Astrocyte (in vitro differentiated cells and primary cell): ENCODE measurements around the gene BST1. TPM values are rescaled to one million over a fixed set of nuclear protein-coding genes. Genes with fewer than 3 reads are reported as not detected.

Experiments used
- DNase-seq: peaks from one replicate; pipeline ENCODE4 v3.0.0-alpha.2; 2010; ENCODE audit warnings: low read depth
- FAIRE-seq: peaks from 2 replicates; lab custom pipeline; 2011; peaks lifted over from hg19 to GRCh38; lab: Jason Lieb, UNC
- H2AFZ ChIP-seq: 2 replicates; pipeline ENCODE4 v1.6.0; 2012; ENCODE audit warnings: low read depth, low read length, inconsistent platforms
- H3K27ac ChIP-seq: 2 replicates; pipeline ENCODE4 v1.5.1; 2011; ENCODE audit warnings: low read depth, low read length, inconsistent platforms
- H3K27me3 ChIP-seq: 2 replicates; pipeline ENCODE4 v1.6.0; 2011; ENCODE audit warnings: low read length, inconsistent platforms; ENCODE audit not compliant: insufficient read depth
- H3K36me3 ChIP-seq: 2 replicates; pipeline ENCODE4 v1.5.1; 2011; ENCODE audit warnings: low read length, inconsistent platforms; ENCODE audit not compliant: insufficient read depth
- H3K4me1 ChIP-seq: 2 replicates; pipeline ENCODE4 v1.5.1; 2011; ENCODE audit warnings: low read length, inconsistent platforms; ENCODE audit not compliant: insufficient read depth
- H3K4me2 ChIP-seq: 2 replicates; pipeline ENCODE4 v1.6.0; 2012; ENCODE audit warnings: low read length, inconsistent platforms
- H3K4me3 ChIP-seq: 2 replicates; pipeline ENCODE4 v1.5.1; 2011; ENCODE audit warnings: low read depth, mild to moderate bottlenecking, low read length, inconsistent platforms; ENCODE audit not compliant: insufficient read depth
- H3K79me2 ChIP-seq: 2 replicates; pipeline ENCODE4 v1.6.0; 2012; ENCODE audit warnings: mild to moderate bottlenecking, low read length, inconsistent platforms; ENCODE audit not compliant: insufficient read depth
- H3K9ac ChIP-seq: 2 replicates; pipeline ENCODE4 v1.6.0; 2012; ENCODE audit warnings: mild to moderate bottlenecking, low read length, inconsistent platforms
- H3K9me3 ChIP-seq: 2 replicates; pipeline ENCODE4 v1.5.1; 2012; ENCODE audit warnings: low read depth, mild to moderate bottlenecking, low read length, inconsistent platforms; ENCODE audit not compliant: insufficient read depth
- H4K20me1 ChIP-seq: 2 replicates; pipeline ENCODE4 v1.6.0; 2012; ENCODE audit warnings: low read length, inconsistent platforms; ENCODE audit not compliant: insufficient read depth
- H3K27ac Mint-ChIP-seq: one replicate; pipeline ENCODE4 v1.8.0; 2021; ENCODE audit warnings: mild to moderate bottlenecking, mixed read lengths; ENCODE audit not compliant: unreplicated experiment
- H3K27me3 Mint-ChIP-seq: one replicate; pipeline ENCODE4 v1.8.0; 2021; ENCODE audit warnings: low read depth, mixed read lengths; ENCODE audit not compliant: unreplicated experiment
- H3K36me3 Mint-ChIP-seq: one replicate; pipeline ENCODE4 v1.8.0; 2021; ENCODE audit warnings: low read depth, mixed read lengths; ENCODE audit not compliant: unreplicated experiment
- H3K4me1 Mint-ChIP-seq: one replicate; pipeline ENCODE4 v1.8.0; 2021; ENCODE audit warnings: low read depth, mixed read lengths; ENCODE audit not compliant: unreplicated experiment
- H3K4me3 Mint-ChIP-seq: one replicate; pipeline ENCODE4 v1.8.0; 2021; ENCODE audit warnings: mild to moderate bottlenecking, moderate library complexity, mixed read lengths; ENCODE audit not compliant: unreplicated experiment
- H3K9me3 Mint-ChIP-seq: one replicate; pipeline ENCODE4 v1.8.0; 2021; ENCODE audit warnings: mild to moderate bottlenecking, mixed read lengths; ENCODE audit not compliant: unreplicated experiment
- EZH2 ChIP-seq: IDR thresholded peaks from 2 replicates; pipeline ENCODE4 v1.6.1; 2012; ENCODE audit warnings: mild to moderate bottlenecking, low read length, inconsistent platforms; ENCODE audit not compliant: insufficient read depth
- total RNA-seq: library from RNA; stranded (reverse); gene quantifications from 2 replicates; pipeline ENCODE4 v1.2.1, GENCODE V29; 2021
- TF ChIP-seq, protein P1 (sequence below): IDR thresholded peaks from 2 replicates; pipeline ENCODE4 v1.5.1; 2011; ENCODE audit warnings: low read depth, mild to moderate bottlenecking, inconsistent platforms, low read length, moderate library complexity; ENCODE audit not compliant: insufficient read depth

BST1 gene
- total RNA-seq, 1 donor from 2014 or later: 24.5 TPM

DNA sequence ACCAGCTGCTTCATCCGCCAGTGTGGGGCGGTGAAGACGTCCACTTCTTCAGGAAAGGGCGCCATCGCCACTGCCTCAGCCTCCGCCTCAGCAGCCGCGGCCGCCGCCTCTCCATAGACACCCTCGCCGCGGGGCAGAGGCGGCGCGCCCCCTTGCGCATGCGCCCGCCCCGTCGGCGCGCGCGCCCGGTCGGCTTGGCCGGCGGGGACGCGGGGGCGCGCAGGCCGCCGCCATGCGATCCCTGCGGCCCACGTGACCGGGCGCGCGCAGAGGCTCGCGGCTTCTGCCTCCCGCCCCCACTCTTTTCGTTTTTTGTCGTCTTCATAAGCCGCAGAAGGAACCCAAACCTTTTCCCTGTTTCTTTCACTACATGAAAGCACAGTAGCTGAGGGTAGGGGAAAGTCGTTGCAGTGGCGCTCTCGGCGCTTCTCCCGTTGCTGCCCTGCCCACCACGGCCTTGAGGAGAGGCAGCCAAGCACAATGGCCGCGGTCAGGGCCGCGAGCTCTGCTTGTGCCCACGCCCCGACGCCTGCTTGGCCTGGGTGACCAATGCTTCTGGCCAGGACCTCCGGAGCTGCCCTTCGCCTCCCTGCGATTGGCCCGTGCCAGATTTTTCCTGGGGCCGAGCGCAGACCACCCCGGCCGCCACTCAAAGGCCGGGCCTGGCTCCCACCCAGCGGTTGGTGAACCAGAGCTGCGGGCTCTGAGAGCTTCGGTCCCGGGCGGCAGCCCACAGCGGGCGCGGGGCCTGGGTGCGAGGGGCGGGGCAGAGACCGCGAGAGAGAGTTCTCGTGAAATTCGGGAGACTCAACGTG lies 47.4 kb upstream of the BST1 start, which contains the start of gene FBXL5:
FBXL5 (minus strand) TSS at position 135 of the 815 bp plus-strand sequence; CDS start at position 65, 70 bp downstream.
- peak within 1 kb of the TSS; percentile 91 for H3K4me3 ChIP-seq
- peaks cover 23% of the 10 kb centered on the region for H4K20me1 ChIP-seq
- Mint-ChIP-seq H3K36me3 (no peaks in the 10 kb centered on the region), H3K4me3 (peak within 1 kb of the TSS; percentile 98), H3K4me1 (peaks cover 49% of the 10 kb centered on the region), H3K9me3 (no peaks in the 10 kb centered on the region), H3K27me3 (no peaks in the 10 kb centered on the region), H3K27ac (peak within 1 kb of the TSS; percentile 95)
- peak within 1 kb of the TSS; percentile 84 for H3K4me2 ChIP-seq
- peaks cover 27% of the 10 kb centered on the region for H3K4me1 ChIP-seq
- TF ChIP-seq, protein P1, sequence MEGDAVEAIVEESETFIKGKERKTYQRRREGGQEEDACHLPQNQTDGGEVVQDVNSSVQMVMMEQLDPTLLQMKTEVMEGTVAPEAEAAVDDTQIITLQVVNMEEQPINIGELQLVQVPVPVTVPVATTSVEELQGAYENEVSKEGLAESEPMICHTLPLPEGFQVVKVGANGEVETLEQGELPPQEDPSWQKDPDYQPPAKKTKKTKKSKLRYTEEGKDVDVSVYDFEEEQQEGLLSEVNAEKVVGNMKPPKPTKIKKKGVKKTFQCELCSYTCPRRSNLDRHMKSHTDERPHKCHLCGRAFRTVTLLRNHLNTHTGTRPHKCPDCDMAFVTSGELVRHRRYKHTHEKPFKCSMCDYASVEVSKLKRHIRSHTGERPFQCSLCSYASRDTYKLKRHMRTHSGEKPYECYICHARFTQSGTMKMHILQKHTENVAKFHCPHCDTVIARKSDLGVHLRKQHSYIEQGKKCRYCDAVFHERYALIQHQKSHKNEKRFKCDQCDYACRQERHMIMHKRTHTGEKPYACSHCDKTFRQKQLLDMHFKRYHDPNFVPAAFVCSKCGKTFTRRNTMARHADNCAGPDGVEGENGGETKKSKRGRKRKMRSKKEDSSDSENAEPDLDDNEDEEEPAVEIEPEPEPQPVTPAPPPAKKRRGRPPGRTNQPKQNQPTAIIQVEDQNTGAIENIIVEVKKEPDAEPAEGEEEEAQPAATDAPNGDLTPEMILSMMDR: no peak
- no peak for TF ChIP-seq EZH2
- H3K79me2 ChIP-seq: peaks cover 43% of the 10 kb centered on the region
- no peaks in the 10 kb centered on the region for H3K9me3 ChIP-seq
- FAIRE-seq (no peak), DNase-seq (peak; percentile 81)
- peak within 1 kb of the TSS; percentile 96 for H2AFZ ChIP-seq
- H3K27me3 ChIP-seq: no peaks in the 10 kb centered on the region
- peak within 1 kb of the TSS; percentile 94 for H3K9ac ChIP-seq
- H3K27ac ChIP-seq: peak within 1 kb of the TSS; percentile 97
- no peaks in the 10 kb centered on the region for H3K36me3 ChIP-seq

DNA sequence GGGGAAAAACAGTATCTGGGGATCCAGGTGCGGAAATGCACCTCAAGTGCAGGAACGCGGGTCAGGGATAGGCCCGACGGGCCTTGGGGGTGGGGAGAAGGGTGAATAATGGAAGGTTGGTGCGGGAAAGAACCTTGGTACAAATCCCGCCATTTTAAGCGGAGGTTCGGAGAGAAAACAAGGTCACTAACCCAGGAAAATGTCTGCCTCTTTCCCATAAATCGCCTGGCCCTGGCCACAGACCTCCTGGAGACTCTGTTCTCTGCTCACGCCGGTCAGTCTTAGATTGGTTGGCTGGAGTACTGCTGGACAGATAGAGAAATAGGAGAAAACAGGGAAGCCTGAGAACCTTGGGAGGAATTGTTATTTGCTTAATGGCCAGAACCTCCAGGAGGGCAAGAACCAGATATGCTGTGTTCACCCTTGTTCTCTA lies 46.8 kb upstream of the BST1 start:
- Mint-ChIP-seq H3K36me3 (peaks cover under 1% of the 10 kb centered on the region), H3K9me3 (no peaks in the 10 kb centered on the region), H3K27ac (peak overlapping the region; percentile 94), H3K4me1 (peaks cover 46% of the 10 kb centered on the region), H3K27me3 (no peaks in the 10 kb centered on the region), H3K4me3 (peak overlapping the region; percentile 86)
- Histone ChIP-seq H3K4me1 (peaks cover 27% of the 10 kb centered on the region), H3K27me3 (no peaks in the 10 kb centered on the region), H2AFZ (peak overlapping the region; percentile 96), H3K36me3 (no peaks in the 10 kb centered on the region), H3K79me2 (peaks cover 37% of the 10 kb centered on the region), H3K4me2 (peak overlapping the region; percentile 84), H3K27ac (peak overlapping the region; percentile 97), H3K9me3 (no peaks in the 10 kb centered on the region), H4K20me1 (peaks cover 17% of the 10 kb centered on the region), H3K9ac (peak overlapping the region; percentile 94), H3K4me3 (peak overlapping the region; percentile 91)
- no peak for FAIRE-seq
- peak; percentile 12 for DNase-seq
- TF ChIP-seq, protein P1: no peak
- TF ChIP-seq EZH2: no peak

DNA sequence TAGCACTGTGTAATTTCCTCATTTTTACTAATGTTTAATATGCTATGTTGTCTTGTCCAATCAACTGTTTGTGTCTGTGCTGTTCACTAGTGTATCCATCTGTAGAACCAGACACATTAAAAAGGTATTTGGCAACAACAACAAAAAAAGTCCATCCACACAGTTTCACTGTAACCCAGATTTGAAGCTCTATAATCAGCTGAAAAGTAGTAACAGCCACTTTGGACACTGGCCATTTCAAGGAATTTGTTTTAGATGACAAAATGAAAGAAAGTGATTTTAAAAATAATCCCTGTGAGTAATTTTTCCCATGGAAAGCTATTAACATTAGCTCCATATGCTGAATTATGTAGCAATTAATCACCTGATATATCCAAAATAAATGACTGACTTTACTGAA lies 45.5 kb upstream of the BST1 start:
- Histone ChIP-seq H3K27ac (no peak overlapping the region), H3K9ac (no peak overlapping the region), H3K27me3 (no peaks in the 10 kb centered on the region), H3K4me1 (peaks cover 18% of the 10 kb centered on the region), H3K4me2 (no peak overlapping the region), H3K36me3 (no peaks in the 10 kb centered on the region), H3K9me3 (no peaks in the 10 kb centered on the region), H3K4me3 (no peak overlapping the region), H3K79me2 (peaks cover 24% of the 10 kb centered on the region), H2AFZ (no peak overlapping the region), H4K20me1 (peaks cover 10% of the 10 kb centered on the region)
- Mint-ChIP-seq H3K27me3 (no peaks in the 10 kb centered on the region), H3K27ac (peak overlapping the region; percentile 82), H3K9me3 (no peaks in the 10 kb centered on the region), H3K36me3 (peaks cover 2% of the 10 kb centered on the region), H3K4me1 (peaks cover 42% of the 10 kb centered on the region), H3K4me3 (no peak overlapping the region)
- TF ChIP-seq, protein P1: no peak
- TF ChIP-seq EZH2: no peak
- DNase-seq (peak; percentile 27), FAIRE-seq (no peak)
